ENCODE data around the gene FSTL5. TPM values are rescaled to one million over a fixed set of nuclear protein-coding genes. Genes with fewer than 3 reads are reported as not detected.

Gene FSTL5
- total and polyA plus RNA-seq, 4 donors, result 0.01 to 0.08 TPM; not detected in 2

GRCh38 chr4:162016219-162016618, 147.6 kb downstream of the FSTL5 start:
- Histone ChIP-seq H3K27ac (ENCODE audit: low read depth in 1 of 2, low read length in 2 of 2) (no peak overlapping the region), H3K36me3 (ENCODE audit: control insufficient read depth in 4 of 4, insufficient read depth in 3 of 4, low read depth in 1 of 4, low read length in 3 of 4) (no peaks in the 10 kb centered on the region), H3K4me3 (ENCODE audit: low read depth in 1 of 3, low read length in 3 of 3) (no peak overlapping the region), H3K9ac (ENCODE audit: low read depth in 1 of 2, low read length in 2 of 2) (no peak overlapping the region), H3K27me3 (ENCODE audit: control insufficient read depth in 4 of 4, insufficient read depth in 4 of 4, low read length in 3 of 4) (peaks cover 0 to 3% (median 0%) of the 10 kb centered on the region in 4 donors), H3K9me3 (ENCODE audit: control insufficient read depth in 4 of 4, low read length in 3 of 4) (no peaks in the 10 kb centered on the region), H3K4me1 (ENCODE audit: control insufficient read depth in 4 of 4, insufficient read depth in 4 of 4, low read length in 3 of 4) (no peaks in the 10 kb centered on the region)
- 0% methylated on average over 1 of the region's 1 CpG for WGBS
- TF ChIP-seq NR2F2 (IDR thresholded peaks at IDR 0.05) (no peak), RAD21 (IDR thresholded peaks at IDR 0.05) (no peak), SP1 (IDR thresholded peaks at IDR 0.05) (no peak)
- no peak for DNase-seq (ENCODE audit: low spot score)

GRCh38 chr4:162015090-162015489, 148.7 kb downstream of the FSTL5 start:
- H3K36me3 ChIP-seq (ENCODE audit: control insufficient read depth in 4 of 4, insufficient read depth in 3 of 4, low read depth in 1 of 4, low read length in 3 of 4), result no peaks in the 10 kb centered on the region
- no peak for DNase-seq (ENCODE audit: low spot score)
- no peaks in the 10 kb centered on the region for H3K4me1 ChIP-seq (ENCODE audit: control insufficient read depth in 4 of 4, insufficient read depth in 4 of 4, low read length in 3 of 4)
- 72% methylated on average over 3 of the region's 3 CpGs for WGBS
- H3K27me3 ChIP-seq (ENCODE audit: control insufficient read depth in 4 of 4, insufficient read depth in 4 of 4, low read length in 3 of 4), result peaks cover 0 to 3% (median 0%) of the 10 kb centered on the region in 4 donors
- no peak overlapping the region for H3K27ac ChIP-seq (ENCODE audit: low read depth in 1 of 2, low read length in 2 of 2)
- TF ChIP-seq RXRA (IDR thresholded peaks at IDR 0.05), result no peak
- no peak for TF ChIP-seq GABPA (IDR thresholded peaks at IDR 0.05 in 1 of 2, conservative IDR thresholded peaks at IDR 0.05 in 1 of 2)
- no peak for TF ChIP-seq HNF4A (conservative IDR thresholded peaks at IDR 0.05)
- no peak for TF ChIP-seq ZBTB33 (IDR thresholded peaks at IDR 0.05)
- H3K9ac ChIP-seq (ENCODE audit: low read depth in 1 of 2, low read length in 2 of 2), result no peak overlapping the region
- H3K4me3 ChIP-seq (ENCODE audit: low read depth in 1 of 3, low read length in 3 of 3), result no peak overlapping the region
- H3K9me3 ChIP-seq (ENCODE audit: control insufficient read depth in 4 of 4, low read length in 3 of 4), result no peaks in the 10 kb centered on the region

GRCh38 chr4:162011089-162011488, 152.7 kb downstream of the FSTL5 start:
- H3K9me3 ChIP-seq (ENCODE audit: control insufficient read depth in 4 of 4, low read length in 3 of 4), result no peaks in the 10 kb centered on the region
- H3K36me3 ChIP-seq (ENCODE audit: control insufficient read depth in 4 of 4, insufficient read depth in 3 of 4, low read depth in 1 of 4, low read length in 3 of 4), result no peaks in the 10 kb centered on the region
- H3K27me3 ChIP-seq (ENCODE audit: control insufficient read depth in 4 of 4, insufficient read depth in 4 of 4, low read length in 3 of 4), result peaks cover 0 to 3% (median 0%) of the 10 kb centered on the region in 4 donors
- 83% methylated on average over 2 of the region's 2 CpGs for WGBS
- no peak for DNase-seq (ENCODE audit: low spot score)
- no peak overlapping the region for H3K4me3 ChIP-seq (ENCODE audit: low read depth in 1 of 3, low read length in 3 of 3)
- no peak overlapping the region for H3K27ac ChIP-seq (ENCODE audit: low read depth in 1 of 2, low read length in 2 of 2)
- no peak overlapping the region for H3K9ac ChIP-seq (ENCODE audit: low read depth in 1 of 2, low read length in 2 of 2)
- H3K4me1 ChIP-seq (ENCODE audit: control insufficient read depth in 4 of 4, insufficient read depth in 4 of 4, low read length in 3 of 4), result no peaks in the 10 kb centered on the region
- TF ChIP-seq RAD21 (IDR thresholded peaks at IDR 0.05) (no peak), MAX (IDR thresholded peaks at IDR 0.05) (no peak), TAF1 (conservative IDR thresholded peaks at IDR 0.05) (no peak), JUND (IDR thresholded peaks at IDR 0.05) (no peak), YY1 (IDR thresholded peaks at IDR 0.05) (no peak), GABPA (IDR thresholded peaks at IDR 0.05 in 1 of 2, conservative IDR thresholded peaks at IDR 0.05 in 1 of 2) (no peak)

GRCh38 chr4:162010362-162010761, 153.4 kb downstream of the FSTL5 start:
- TF ChIP-seq CTCF (IDR thresholded peaks at IDR 0.05; ENCODE audit: low read depth, low read length, missing input control) (no peak), FOXA2 (IDR thresholded peaks at IDR 0.05) (no peak)
- Histone ChIP-seq H3K9me3 (ENCODE audit: control insufficient read depth in 4 of 4, low read length in 3 of 4) (no peaks in the 10 kb centered on the region), H3K4me3 (ENCODE audit: low read depth in 1 of 3, low read length in 3 of 3) (no peak overlapping the region), H3K36me3 (ENCODE audit: control insufficient read depth in 4 of 4, insufficient read depth in 3 of 4, low read depth in 1 of 4, low read length in 3 of 4) (no peaks in the 10 kb centered on the region), H3K27ac (ENCODE audit: low read depth in 1 of 2, low read length in 2 of 2) (no peak overlapping the region), H3K27me3 (ENCODE audit: control insufficient read depth in 4 of 4, insufficient read depth in 4 of 4, low read length in 3 of 4) (peaks cover 0 to 3% (median 0%) of the 10 kb centered on the region in 4 donors), H3K9ac (ENCODE audit: low read depth in 1 of 2, low read length in 2 of 2) (no peak overlapping the region), H3K4me1 (ENCODE audit: control insufficient read depth in 4 of 4, insufficient read depth in 4 of 4, low read length in 3 of 4) (no peaks in the 10 kb centered on the region)
- 88% methylated on average over 2 of the region's 2 CpGs for WGBS
- DNase-seq (ENCODE audit: low spot score), result no peak
